Thyroid gland (tissue), 4 donors: ENCODE measurements around the gene DOK7. TPM values are rescaled to one million over a fixed set of nuclear protein-coding genes. Genes with fewer than 3 reads are reported as not detected.

Experiments used
- DNase-seq, 2 donors: peaks; one replicate each; pipeline ENCODE4 v3.0.0-alpha.2; 2019
- H3K27ac ChIP-seq, 3 donors: fragments of 200-600 bp; sonication (generic); 1 replicate in 2 of 3; 2 replicates in 1 of 3; pipeline ENCODE4 v1.5.1; 2016 to 2019; ENCODE audit warnings: mild to moderate bottlenecking in 1 of 3, moderate library complexity in 1 of 3
- H3K27me3 ChIP-seq: fragments of 200-600 bp; sonication (generic); one replicate; pipeline ENCODE4 v1.5.1; 2019
- H3K36me3 ChIP-seq, 2 donors: fragments of 200-600 bp; sonication (generic); one replicate each; pipeline ENCODE4 v1.5.1; 2016 to 2019
- H3K4me1 ChIP-seq, 2 donors: fragments of 200-600 bp; sonication (generic); one replicate each; pipeline ENCODE4 v1.5.1; 2017 to 2019
- H3K4me3 ChIP-seq, 3 donors: fragments of 200-600 bp; sonication (generic); replicated peaks in 1 of 3; 1 replicate in 2 of 3; 2 replicates in 1 of 3; pipeline ENCODE4 v1.5.1; 2016; ENCODE audit warnings: mild to moderate bottlenecking in 1 of 3
- H3K9me3 ChIP-seq: fragments of 200-600 bp; sonication (generic); one replicate; pipeline ENCODE4 v1.5.1; 2017
- POLR2A ChIP-seq, 2 donors: fragments of 450-650 bp; IDR thresholded peaks; one replicate each; pipeline ENCODE4 v1.6.1; 2017; ENCODE audit warnings: antibody characterized with exemption in 2 of 2, mild to moderate bottlenecking in 2 of 2, moderate library complexity in 1 of 2
- WGBS, 2 donors: methylation state at CpG; one replicate each; pipeline ENCODE4 v1.1.5; 2017; 5-methylcytosine and 5-hydroxymethylcytosine counted together
- intact Hi-C: fragments of 100-400 bp; cut with DNase I; formaldehyde crosslinking; loops from one replicate; pipeline ENCODE4 v1.15.1; 2023
- total RNA-seq, 4 donors: library from RNA; depleted of rRNA; stranded (reverse); fragments of >200 nt; gene quantifications; one replicate each; pipeline ENCODE4 v1.2.3, GENCODE V29; 2016
- TF ChIP-seq, protein P1 (sequence below), 6 experiments: fragments of 200-600 bp in 3 of 6; fragments of 450-650 bp in 3 of 6; sonication (generic) in 3 of 6; IDR thresholded peaks; one replicate each; pipeline ENCODE4 v1.5.1; 2016 to 2019; ENCODE audit warnings: antibody characterized with exemption in 6 of 6, mild to moderate bottlenecking in 2 of 6, inconsistent platforms in 1 of 6, moderate library complexity in 1 of 6

The DOK7 gene
- total RNA-seq, 4 donors from 2014 or later, result 0.25 to 2.7 (median 0.52) TPM

DNA sequence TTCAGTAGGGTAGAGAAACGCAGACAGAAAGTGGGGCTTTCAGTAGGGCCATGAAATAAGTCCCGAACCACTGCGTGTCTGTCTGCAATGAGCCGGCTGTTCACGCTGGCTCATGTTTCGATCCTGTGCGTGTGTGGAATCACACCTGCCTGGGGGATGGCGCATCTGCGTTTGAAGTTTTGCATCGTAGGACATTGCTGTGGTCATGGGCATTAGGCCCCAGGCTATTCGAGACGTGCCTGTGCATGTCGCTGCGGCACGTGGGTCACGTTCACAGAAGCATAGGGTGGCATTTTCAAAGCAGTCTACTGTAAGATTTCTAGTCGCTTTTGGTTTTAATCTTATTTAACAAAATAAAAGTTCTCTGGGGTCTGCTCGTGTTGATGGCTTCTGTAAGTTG is 46.8 kb upstream of the DOK7 start:
- peaks cover 13 to 18% of the 10 kb centered on the region in 2 donors for H3K36me3 ChIP-seq

GRCh38 chr4:3416821-3417221 is 46.3 kb upstream of the DOK7 start:
- intact Hi-C loops, result no loop called here
- H3K36me3 ChIP-seq, result peaks cover 13 to 18% of the 10 kb centered on the region in 2 donors
- TF ChIP-seq, protein P1, sequence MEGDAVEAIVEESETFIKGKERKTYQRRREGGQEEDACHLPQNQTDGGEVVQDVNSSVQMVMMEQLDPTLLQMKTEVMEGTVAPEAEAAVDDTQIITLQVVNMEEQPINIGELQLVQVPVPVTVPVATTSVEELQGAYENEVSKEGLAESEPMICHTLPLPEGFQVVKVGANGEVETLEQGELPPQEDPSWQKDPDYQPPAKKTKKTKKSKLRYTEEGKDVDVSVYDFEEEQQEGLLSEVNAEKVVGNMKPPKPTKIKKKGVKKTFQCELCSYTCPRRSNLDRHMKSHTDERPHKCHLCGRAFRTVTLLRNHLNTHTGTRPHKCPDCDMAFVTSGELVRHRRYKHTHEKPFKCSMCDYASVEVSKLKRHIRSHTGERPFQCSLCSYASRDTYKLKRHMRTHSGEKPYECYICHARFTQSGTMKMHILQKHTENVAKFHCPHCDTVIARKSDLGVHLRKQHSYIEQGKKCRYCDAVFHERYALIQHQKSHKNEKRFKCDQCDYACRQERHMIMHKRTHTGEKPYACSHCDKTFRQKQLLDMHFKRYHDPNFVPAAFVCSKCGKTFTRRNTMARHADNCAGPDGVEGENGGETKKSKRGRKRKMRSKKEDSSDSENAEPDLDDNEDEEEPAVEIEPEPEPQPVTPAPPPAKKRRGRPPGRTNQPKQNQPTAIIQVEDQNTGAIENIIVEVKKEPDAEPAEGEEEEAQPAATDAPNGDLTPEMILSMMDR (IDR thresholded peaks at IDR 0.05), result no peak
- TF ChIP-seq POLR2A (IDR thresholded peaks at IDR 0.05), result no peak
- no peak overlapping the region for H3K4me3 ChIP-seq
- H3K27me3 ChIP-seq, result no peaks in the 10 kb centered on the region
- no peaks in the 10 kb centered on the region for H3K4me1 ChIP-seq
- DNase-seq, result no peak
- H3K9me3 ChIP-seq, result no peaks in the 10 kb centered on the region
- H3K27ac ChIP-seq, result no peak overlapping the region
- 95 to 98% methylated on average over 15 to 17 of the region's 17 CpGs for WGBS, 2 donors

More for the DNA sequence above, 46.8 kb upstream of the DOK7 start:
- TF ChIP-seq POLR2A (IDR thresholded peaks at IDR 0.05), result no peak
- TF ChIP-seq, protein P1 (IDR thresholded peaks at IDR 0.05), result no peak
- H3K27ac ChIP-seq, result no peak overlapping the region
- no peaks in the 10 kb centered on the region for H3K9me3 ChIP-seq
- H3K27me3 ChIP-seq, result no peaks in the 10 kb centered on the region
- no peak overlapping the region for H3K4me3 ChIP-seq
- no peaks in the 10 kb centered on the region for H3K4me1 ChIP-seq
- 90 to 98% methylated on average over 18 of the region's 18 CpGs for WGBS, 2 donors
- intact Hi-C loops, result no loop called here
- DNase-seq, result no peak

DNA sequence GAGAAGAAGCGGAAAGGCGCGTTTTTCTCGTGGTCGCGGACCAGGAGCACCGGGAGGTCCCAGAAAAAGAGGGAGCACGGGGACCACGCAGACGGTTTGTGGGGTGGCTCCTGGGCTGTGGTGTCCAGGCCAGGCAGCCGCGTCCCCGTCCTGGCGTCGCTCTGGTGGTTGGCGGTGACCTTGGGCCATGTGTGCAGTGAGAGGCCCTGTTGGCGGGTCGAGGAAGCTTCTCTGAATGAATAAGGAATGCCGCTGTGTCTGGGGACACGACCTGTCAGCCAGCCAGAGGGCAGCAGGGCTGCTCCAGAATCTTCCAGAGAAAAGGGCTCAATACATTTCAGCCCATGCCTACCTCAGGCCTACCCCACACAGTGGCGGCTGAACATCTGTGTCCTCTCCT is 45.7 kb upstream of the DOK7 start:
- no peak overlapping the region for H3K27ac ChIP-seq
- H3K4me3 ChIP-seq, result no peak overlapping the region
- no peaks in the 10 kb centered on the region for H3K4me1 ChIP-seq
- TF ChIP-seq, protein P1 (IDR thresholded peaks at IDR 0.05), result no peak
- TF ChIP-seq POLR2A (IDR thresholded peaks at IDR 0.05), result no peak
- intact Hi-C loops, result no loop called here
- no peak for DNase-seq
- 93% methylated on average over 21 of the region's 21 CpGs for WGBS, 2 donors
- peaks cover 13 to 18% of the 10 kb centered on the region in 2 donors for H3K36me3 ChIP-seq
- no peaks in the 10 kb centered on the region for H3K9me3 ChIP-seq
- no peaks in the 10 kb centered on the region for H3K27me3 ChIP-seq

GRCh38 chr4:3418029-3418762 is 44.9 kb upstream of the DOK7 start:
- no peak for DNase-seq
- Histone ChIP-seq H3K27ac (no peak overlapping the region), H3K27me3 (no peaks in the 10 kb centered on the region), H3K36me3 (peaks cover 13 to 18% of the 10 kb centered on the region in 2 donors), H3K4me1 (no peaks in the 10 kb centered on the region), H3K9me3 (no peaks in the 10 kb centered on the region), H3K4me3 (no peak overlapping the region)
- TF ChIP-seq POLR2A (IDR thresholded peaks at IDR 0.05), result no peak
- TF ChIP-seq, protein P1 (IDR thresholded peaks at IDR 0.05), result no peak
- intact Hi-C loops, result no loop called here
- 87 to 97% methylated on average over 20 to 22 of the region's 22 CpGs for WGBS, 2 donors

- Histone ChIP-seq H3K27me3 (no peaks in the 10 kb centered on the region), H3K36me3 (peaks cover 22 to 25% of the 10 kb centered on the region in 2 donors), H3K4me3 (no peak overlapping the region), H3K9me3 (no peaks in the 10 kb centered on the region), H3K4me1 (no peaks in the 10 kb centered on the region), H3K27ac (no peak overlapping the region)
- WGBS, 2 donors, result 87 to 95% methylated on average over 15 of the region's 15 CpGs
- no peak for DNase-seq
- intact Hi-C loops, result no loop called here
- no peak for TF ChIP-seq POLR2A (IDR thresholded peaks at IDR 0.05)
- TF ChIP-seq, protein P1 (IDR thresholded peaks at IDR 0.05), result no peak
Measured at GRCh38 chr4:3419836-3420605, 43.1 kb upstream of the DOK7 start.
